ENCODE data around the gene TECTB.

TECTB gene

GRCh38 chr10:112348759-112349158 lies 65.6 kb downstream of the TECTB start:
- H3K4me3 ChIP-seq (ENCODE audit: low read depth in 1 of 2, low read length in 2 of 2), result no peak overlapping the region

GRCh38 chr10:112349521-112350085 lies 66.4 kb downstream of the TECTB start:
- TF ChIP-seq EZH2 (IDR thresholded peaks at IDR 0.05; ENCODE audit: borderline replicate concordance, low read depth, low read length, severe bottlenecking), result no peak
- no peak for TF ChIP-seq CTCF (IDR thresholded peaks at IDR 0.05; ENCODE audit: borderline replicate concordance, extremely low read depth, low read length, poor library complexity, severe bottlenecking)
- Histone ChIP-seq H3K79me2 (ENCODE audit: insufficient read depth, low read length) (no peaks in the 10 kb centered on the region), H3K9me3 (ENCODE audit: insufficient read depth, low read length, severe bottlenecking) (no peaks in the 10 kb centered on the region), H3K4me1 (ENCODE audit: insufficient read depth, low read length) (no peaks in the 10 kb centered on the region), H3K27ac (ENCODE audit: low read length) (no peak overlapping the region), H4K20me1 (ENCODE audit: insufficient read depth, low read length) (no peaks in the 10 kb centered on the region), H3K4me2 (ENCODE audit: insufficient read depth, low read length) (no peak overlapping the region), H3K4me3 (ENCODE audit: low read depth in 1 of 2, low read length in 2 of 2) (no peak overlapping the region), H3K27me3 (ENCODE audit: insufficient read depth, low read length, poor library complexity) (no peaks in the 10 kb centered on the region), H2AFZ (ENCODE audit: low read depth, low read length) (no peak overlapping the region), H3K36me3 (ENCODE audit: insufficient read depth, low read length) (no peaks in the 10 kb centered on the region), H3K9ac (ENCODE audit: low read depth, low read length) (no peak overlapping the region)
- ATAC-seq (ENCODE audit: insufficient read depth, low read depth), result no peak
- DNase-seq, result no peak

More at GRCh38 chr10:112348759-112349158, 65.6 kb downstream of the TECTB start:
- ATAC-seq (ENCODE audit: insufficient read depth, low read depth) (no peak), DNase-seq (no peak)
- Histone ChIP-seq H3K9ac (ENCODE audit: low read depth, low read length) (no peak overlapping the region), H2AFZ (ENCODE audit: low read depth, low read length) (no peak overlapping the region), H3K4me1 (ENCODE audit: insufficient read depth, low read length) (no peaks in the 10 kb centered on the region), H3K36me3 (ENCODE audit: insufficient read depth, low read length) (no peaks in the 10 kb centered on the region), H3K79me2 (ENCODE audit: insufficient read depth, low read length) (no peaks in the 10 kb centered on the region), H3K9me3 (ENCODE audit: insufficient read depth, low read length, severe bottlenecking) (no peaks in the 10 kb centered on the region), H3K27me3 (ENCODE audit: insufficient read depth, low read length, poor library complexity) (no peaks in the 10 kb centered on the region), H3K27ac (ENCODE audit: low read length) (no peak overlapping the region), H4K20me1 (ENCODE audit: insufficient read depth, low read length) (no peaks in the 10 kb centered on the region), H3K4me2 (ENCODE audit: insufficient read depth, low read length) (no peak overlapping the region)
- TF ChIP-seq CTCF (IDR thresholded peaks at IDR 0.05; ENCODE audit: borderline replicate concordance, extremely low read depth, low read length, poor library complexity, severe bottlenecking) (no peak), EZH2 (IDR thresholded peaks at IDR 0.05; ENCODE audit: borderline replicate concordance, low read depth, low read length, severe bottlenecking) (no peak)

GRCh38 chr10:112351146-112351545 lies 67.9 kb downstream of the TECTB start:
- Histone ChIP-seq H3K9ac (ENCODE audit: low read depth, low read length) (no peak overlapping the region), H3K4me2 (ENCODE audit: insufficient read depth, low read length) (no peak overlapping the region), H3K36me3 (ENCODE audit: insufficient read depth, low read length) (no peaks in the 10 kb centered on the region)

More at GRCh38 chr10:112351146-112351545, 67.9 kb downstream of the TECTB start:
- Histone ChIP-seq H3K27ac (ENCODE audit: low read length) (no peak overlapping the region), H3K27me3 (ENCODE audit: insufficient read depth, low read length, poor library complexity) (no peaks in the 10 kb centered on the region), H4K20me1 (ENCODE audit: insufficient read depth, low read length) (no peaks in the 10 kb centered on the region), H3K4me1 (ENCODE audit: insufficient read depth, low read length) (no peaks in the 10 kb centered on the region), H3K9me3 (ENCODE audit: insufficient read depth, low read length, severe bottlenecking) (no peaks in the 10 kb centered on the region), H3K79me2 (ENCODE audit: insufficient read depth, low read length) (no peaks in the 10 kb centered on the region), H2AFZ (ENCODE audit: low read depth, low read length) (no peak overlapping the region), H3K4me3 (ENCODE audit: low read depth in 1 of 2, low read length in 2 of 2) (no peak overlapping the region)
- no peak for TF ChIP-seq EZH2 (IDR thresholded peaks at IDR 0.05; ENCODE audit: borderline replicate concordance, low read depth, low read length, severe bottlenecking)
- no peak for TF ChIP-seq CTCF (IDR thresholded peaks at IDR 0.05; ENCODE audit: borderline replicate concordance, extremely low read depth, low read length, poor library complexity, severe bottlenecking)
- DNase-seq (no peak), ATAC-seq (ENCODE audit: insufficient read depth, low read depth) (no peak)

Measured in DND-41 (cell line).